CD14-positive monocyte (primary cell): ENCODE measurements around the gene UNC5A. TPM values are rescaled to one million over a fixed set of nuclear protein-coding genes. Genes with fewer than 3 reads are reported as not detected.

Experiments
- DNase-seq, 3 donors: peaks; one replicate each; pipeline ENCODE4 v3.0.0-alpha.2; 2011 to 2022
- H2AFZ ChIP-seq: 2 replicates; pipeline ENCODE4 v1.6.0; 2012; ENCODE audit warnings: mild to moderate bottlenecking, low read depth, low read length, inconsistent platforms; ENCODE audit not compliant: insufficient read depth, poor library complexity, severe bottlenecking
- H3K27ac ChIP-seq, 2 donors: 1 replicate in 1 of 2; 2 replicates in 1 of 2; pipeline ENCODE4 v1.5.1; 2012 to 2013; ENCODE audit warnings: low read length in 2 of 2, control low read depth in 1 of 2, inconsistent platforms in 1 of 2, low read depth in 1 of 2, mild to moderate bottlenecking in 1 of 2
- H3K27me3 ChIP-seq, 2 donors: one replicate each; pipeline versions ENCODE4 v1.6.0 to v1.6.1; 2011 to 2013; ENCODE audit warnings: low read length in 2 of 2; ENCODE audit not compliant: control insufficient read depth in 2 of 2, insufficient read depth in 2 of 2
- H3K36me3 ChIP-seq, 2 donors: replicated peaks in 1 of 2; 1 replicate in 1 of 2; 2 replicates in 1 of 2; pipeline versions ENCODE4 v1.5.1 to v1.6.1; 2012 to 2013; ENCODE audit warnings: low read length in 2 of 2, control low read depth in 1 of 2, inconsistent platforms in 1 of 2, mild to moderate bottlenecking in 1 of 2; ENCODE audit not compliant: insufficient read depth in 2 of 2, control insufficient read depth in 1 of 2
- H3K4me1 ChIP-seq, 2 donors: 1 replicate in 1 of 2; 2 replicates in 1 of 2; pipeline versions ENCODE4 v1.5.1 to v1.6.1; 2012 to 2013; ENCODE audit warnings: low read length in 2 of 2, control low read depth in 1 of 2, inconsistent platforms in 1 of 2, mild to moderate bottlenecking in 1 of 2, moderate library complexity in 1 of 2; ENCODE audit not compliant: insufficient read depth in 2 of 2, control insufficient read depth in 1 of 2
- H3K4me2 ChIP-seq: replicated peaks from 2 replicates; pipeline ENCODE3; 2012; ENCODE audit warnings: low read length, moderate library complexity, mild to moderate bottlenecking; ENCODE audit not compliant: poor library complexity, severe bottlenecking; ENCODE audit errors: extremely low read depth
- H3K4me3 ChIP-seq, 3 experiments: fragments of 200-600 bp in 1 of 3; sonication (generic) in 1 of 3; replicated peaks in 1 of 3; 1 replicate in 2 of 3; 2 replicates in 1 of 3; pipeline ENCODE4 v1.5.1; 2011 to 2013; ENCODE audit warnings: low read length in 3 of 3, mild to moderate bottlenecking in 3 of 3, control low read depth in 2 of 3, low read depth in 2 of 3, inconsistent platforms in 1 of 3, moderate library complexity in 1 of 3
- H3K79me2 ChIP-seq: 2 replicates; pipeline ENCODE4 v1.6.0; 2012; ENCODE audit warnings: mild to moderate bottlenecking, control low read depth, inconsistent platforms, low read length, moderate library complexity; ENCODE audit not compliant: insufficient read depth
- H3K9ac ChIP-seq: 2 replicates; pipeline ENCODE4 v1.6.0; 2017; ENCODE audit warnings: low read length, mild to moderate bottlenecking; ENCODE audit not compliant: insufficient read depth, poor library complexity, severe bottlenecking
- H3K9me3 ChIP-seq, 2 donors: replicated peaks in 1 of 2; 1 replicate in 1 of 2; 2 replicates in 1 of 2; pipeline versions ENCODE4 v1.5.1 to v1.6.1; 2012 to 2013; ENCODE audit warnings: low read length in 2 of 2, control low read depth in 1 of 2; ENCODE audit not compliant: control insufficient read depth in 1 of 2, insufficient read depth in 1 of 2
- H4K20me1 ChIP-seq: 2 replicates; pipeline ENCODE4 v1.6.0; 2012; ENCODE audit warnings: mild to moderate bottlenecking, low read length, control low read depth, moderate library complexity; ENCODE audit not compliant: insufficient read depth
- H3K27ac Mint-ChIP-seq, 7 donors: one replicate each; pipeline ENCODE4 v1.8.0; 2020; ENCODE audit warnings: mild to moderate bottlenecking in 7 of 7, mixed read lengths in 7 of 7, moderate library complexity in 6 of 7, inconsistent platforms in 2 of 7
- H3K27me3 Mint-ChIP-seq, 3 donors: one replicate each; pipeline ENCODE4 v1.8.0; 2021 to 2022; ENCODE audit warnings: low read depth in 3 of 3, mild to moderate bottlenecking in 3 of 3, mixed read lengths in 3 of 3, moderate library complexity in 3 of 3, inconsistent platforms in 1 of 3
- H3K36me3 Mint-ChIP-seq, 2 donors: one replicate each; pipeline ENCODE4 v1.8.0; 2020; ENCODE audit warnings: mixed read lengths in 2 of 2, inconsistent platforms in 1 of 2, mild to moderate bottlenecking in 1 of 2
- H3K4me1 Mint-ChIP-seq: one replicate; pipeline ENCODE4 v1.8.0; 2020; ENCODE audit warnings: mild to moderate bottlenecking, mixed read lengths
- H3K4me3 Mint-ChIP-seq, 2 donors: one replicate each; pipeline ENCODE4 v1.8.0; 2020; ENCODE audit warnings: mild to moderate bottlenecking in 2 of 2, mixed read lengths in 2 of 2, moderate library complexity in 1 of 2
- H3K9me3 Mint-ChIP-seq, 7 donors: one replicate each; pipeline ENCODE4 v1.8.0; 2020 to 2022; ENCODE audit warnings: mixed read lengths in 7 of 7, mild to moderate bottlenecking in 6 of 7, moderate library complexity in 6 of 7, inconsistent platforms in 2 of 7
- WGBS: methylation state at CpG from one replicate; pipeline ENCODE4 v1.1.5; 2013; ENCODE audit warnings: missing lambda C conversion rate; ENCODE audit not compliant: insufficient coverage; 5-methylcytosine and 5-hydroxymethylcytosine counted together
- intact Hi-C, 2 donors: fragments of 100-400 bp; cut with micrococcal nuclease; formaldehyde crosslinking; loops; one replicate each; pipeline versions ENCODE4 v1.15.0 to v1.15.1; 2023
- polyA plus RNA-seq, 3 donors: library from polyadenylated mRNA; depleted of rRNA in 1 of 3; unstranded in 2 of 3; stranded (reverse) in 1 of 3; fragments of 300-500 nt in 2 of 3; fragments of >200 nt in 1 of 3; fragmentation: Illumina TruSeq in 2 of 3; gene quantifications; 1 replicate in 2 of 3; 2 replicates in 1 of 3; pipeline ENCODE4 v1.2.3, GENCODE V29; 2012 to 2021
- TF ChIP-seq, protein P1 (sequence below): fragments of 200-600 bp; IDR thresholded peaks from one replicate; pipeline ENCODE4 v1.8.0; 2022; ENCODE audit warnings: antibody characterized with exemption, mild to moderate bottlenecking

Gene UNC5A
- polyA plus RNA-seq, 3 donors: 0.03 to 0.07 TPM; not detected in 1

DNA sequence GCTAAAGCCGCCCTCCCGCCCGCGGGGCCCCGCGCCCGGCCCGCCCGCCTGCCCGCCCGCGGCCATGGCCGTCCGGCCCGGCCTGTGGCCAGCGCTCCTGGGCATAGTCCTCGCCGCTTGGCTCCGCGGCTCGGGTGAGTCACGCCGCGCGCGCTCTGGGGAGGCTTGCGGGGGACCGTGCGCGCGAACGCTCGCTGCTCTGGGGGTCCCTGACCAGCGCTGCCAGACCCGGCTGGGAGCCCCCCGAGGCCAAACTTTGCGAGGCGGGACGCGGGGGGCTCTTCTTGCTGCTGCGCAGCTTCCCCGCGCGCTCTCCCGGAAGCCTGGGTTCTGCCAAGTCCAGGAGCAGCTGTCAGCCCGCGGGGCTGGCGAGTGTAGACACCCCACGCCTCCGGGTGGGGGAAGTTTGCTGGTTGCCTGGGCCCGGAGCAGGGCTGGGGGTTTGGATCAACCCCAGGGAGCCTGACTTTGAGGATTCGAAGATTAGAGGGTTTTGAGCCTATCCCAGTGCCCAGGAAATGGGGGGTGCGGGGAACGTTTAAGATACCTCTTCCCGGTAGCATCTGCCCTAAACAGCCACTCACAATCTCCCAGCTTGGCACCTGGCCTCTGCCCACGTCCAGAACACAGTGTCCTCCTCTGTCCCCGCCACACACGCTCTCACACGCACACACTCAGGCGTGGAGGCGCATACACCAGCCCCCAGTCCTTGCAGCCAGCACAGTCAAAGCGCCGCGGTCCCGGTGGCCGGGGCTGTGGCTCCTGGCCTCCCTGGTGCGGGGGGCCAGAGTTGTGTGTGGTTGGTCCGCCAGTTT, 535 bp downstream of the UNC5A start:
- no peaks in the 10 kb centered on the region for H4K20me1 ChIP-seq
- TF ChIP-seq, protein P1, sequence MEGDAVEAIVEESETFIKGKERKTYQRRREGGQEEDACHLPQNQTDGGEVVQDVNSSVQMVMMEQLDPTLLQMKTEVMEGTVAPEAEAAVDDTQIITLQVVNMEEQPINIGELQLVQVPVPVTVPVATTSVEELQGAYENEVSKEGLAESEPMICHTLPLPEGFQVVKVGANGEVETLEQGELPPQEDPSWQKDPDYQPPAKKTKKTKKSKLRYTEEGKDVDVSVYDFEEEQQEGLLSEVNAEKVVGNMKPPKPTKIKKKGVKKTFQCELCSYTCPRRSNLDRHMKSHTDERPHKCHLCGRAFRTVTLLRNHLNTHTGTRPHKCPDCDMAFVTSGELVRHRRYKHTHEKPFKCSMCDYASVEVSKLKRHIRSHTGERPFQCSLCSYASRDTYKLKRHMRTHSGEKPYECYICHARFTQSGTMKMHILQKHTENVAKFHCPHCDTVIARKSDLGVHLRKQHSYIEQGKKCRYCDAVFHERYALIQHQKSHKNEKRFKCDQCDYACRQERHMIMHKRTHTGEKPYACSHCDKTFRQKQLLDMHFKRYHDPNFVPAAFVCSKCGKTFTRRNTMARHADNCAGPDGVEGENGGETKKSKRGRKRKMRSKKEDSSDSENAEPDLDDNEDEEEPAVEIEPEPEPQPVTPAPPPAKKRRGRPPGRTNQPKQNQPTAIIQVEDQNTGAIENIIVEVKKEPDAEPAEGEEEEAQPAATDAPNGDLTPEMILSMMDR: no peak
- H3K27ac Mint-ChIP-seq: no peak overlapping the region
- peak overlapping the region; percentile 53 to 83 for H3K4me3 Mint-ChIP-seq
- H3K9me3 Mint-ChIP-seq: peaks cover 0 to 13% (median 2%) of the 10 kb centered on the region in 7 donors
- WGBS: 2% methylated on average over 56 of the region's 68 CpGs
- H2AFZ ChIP-seq: no peak overlapping the region
- H3K27me3 Mint-ChIP-seq: peaks cover 65 to 84% (median 71%) of the 10 kb centered on the region in 3 donors
- H3K79me2 ChIP-seq: no peaks in the 10 kb centered on the region
- H3K9me3 ChIP-seq: peaks cover 0 to 13% of the 10 kb centered on the region in 2 donors
- no peaks in the 10 kb centered on the region for H3K36me3 Mint-ChIP-seq
- no peaks in the 10 kb centered on the region for H3K36me3 ChIP-seq
- no peak for DNase-seq
- no peak overlapping the region for H3K9ac ChIP-seq
- intact Hi-C loops: loop anchor here in 1 of 2 donors (10.0 kb wide), 1 partner anchor 144 kb away; no protein-coding TSS in a partner anchor
- H3K4me1 ChIP-seq: peaks cover 3 to 7% of the 10 kb centered on the region in 2 donors
- no peak overlapping the region for H3K27ac ChIP-seq
- H3K4me2 ChIP-seq: peak overlapping the region; percentile 11
- peak overlapping the region in 1 of 3 experiments; percentile 32 for H3K4me3 ChIP-seq
- peaks cover 21 to 69% of the 10 kb centered on the region in 2 donors for H3K27me3 ChIP-seq
- peaks cover 10% of the 10 kb centered on the region for H3K4me1 Mint-ChIP-seq

DNA sequence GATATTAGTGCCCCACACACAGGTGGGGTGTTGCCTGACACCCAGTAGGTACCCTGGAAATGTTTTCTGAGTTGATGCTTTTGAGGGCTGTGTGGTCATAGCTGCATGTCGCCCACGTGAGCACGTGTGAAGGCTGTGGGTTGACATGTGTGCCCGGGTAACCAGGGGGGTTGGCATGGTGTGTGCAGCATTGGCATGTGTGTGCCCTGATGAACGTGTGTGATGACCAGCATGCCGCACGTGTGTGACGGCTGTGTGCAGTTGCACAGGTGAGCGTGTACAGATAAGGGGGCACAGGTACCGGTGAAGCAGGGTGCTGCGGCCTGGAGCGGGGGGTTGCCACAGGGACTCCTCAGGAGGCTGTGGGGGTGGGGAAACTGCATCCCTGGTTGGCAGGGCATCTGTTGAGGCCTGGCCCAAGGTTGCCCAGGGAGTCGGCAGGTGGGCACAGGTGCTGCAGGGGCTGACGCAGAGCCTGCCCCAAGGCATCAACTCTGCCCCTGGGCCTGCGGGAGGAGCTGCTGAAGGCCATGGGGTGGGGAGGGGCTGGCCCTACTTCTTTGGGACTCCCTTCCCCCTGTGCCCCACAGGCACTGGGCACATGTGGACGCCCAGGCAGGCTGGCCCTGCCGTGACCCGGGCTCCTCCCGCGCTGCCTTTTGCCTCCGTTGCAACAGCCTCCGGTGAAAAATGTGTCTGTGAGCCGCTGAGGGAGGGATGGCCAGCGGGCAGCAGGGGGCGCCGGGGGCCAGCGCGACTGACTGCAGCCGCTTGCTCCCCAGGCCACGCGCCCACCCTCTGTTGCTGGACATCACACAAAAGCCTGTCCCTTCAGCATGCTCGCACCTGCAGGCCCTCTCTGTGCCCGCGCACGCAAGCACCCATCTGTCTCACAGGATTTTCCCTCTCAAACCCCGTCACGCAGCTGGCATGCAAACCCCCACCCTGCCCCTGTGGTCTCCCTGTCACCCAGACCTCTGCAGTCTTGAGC, 2.2 kb downstream of the UNC5A start:
- Histone ChIP-seq H2AFZ (no peak overlapping the region), H3K4me3 (no peak overlapping the region), H3K4me1 (peaks cover 3 to 8% of the 10 kb centered on the region in 2 donors), H4K20me1 (no peaks in the 10 kb centered on the region), H3K4me2 (no peak overlapping the region), H3K79me2 (no peaks in the 10 kb centered on the region), H3K36me3 (no peaks in the 10 kb centered on the region), H3K9ac (no peak overlapping the region), H3K27ac (no peak overlapping the region), H3K9me3 (peaks cover 0 to 13% of the 10 kb centered on the region in 2 donors), H3K27me3 (peaks cover 33 to 80% of the 10 kb centered on the region in 2 donors)
- Mint-ChIP-seq H3K4me1 (peaks cover 10% of the 10 kb centered on the region), H3K27me3 (peaks cover 74 to 91% (median 78%) of the 10 kb centered on the region in 3 donors), H3K4me3 (peak overlapping the region in 1 of 2 donors; percentile 83), H3K27ac (peak overlapping the region in 1 of 7 donors; percentile 57), H3K9me3 (peaks cover 0 to 23% (median 1%) of the 10 kb centered on the region in 7 donors), H3K36me3 (no peaks in the 10 kb centered on the region)
- no peak for DNase-seq
- TF ChIP-seq, protein P1: peak; percentile 7
- WGBS: 34% methylated on average over 32 of the region's 37 CpGs
- intact Hi-C loops: loop anchor here in 1 of 2 donors (10.0 kb wide), 1 partner anchor 142 kb away; no protein-coding TSS in a partner anchor
